Right cardiac atrium (tissue), 5 donors: ENCODE data around the gene CLDN2. TPM values are rescaled to one million over a fixed set of nuclear protein-coding genes. Genes with fewer than 3 reads are reported as not detected.

Experiments
- ATAC-seq, 2 donors: fragments of 200-7000 bp; cut with Tn5 transposase; one replicate each; pipeline versions ENCODE4 v1.8.0 to v1.9.1; 2020; ENCODE audit warnings: moderate library complexity in 2 of 2, mild to moderate bottlenecking in 1 of 2
- DNase-seq, 3 donors: peaks; one replicate each; pipeline ENCODE4 v3.0.0-alpha.2; 2020
- H3K27ac ChIP-seq: one replicate; pipeline ENCODE4 v1.5.1; 2013; ENCODE audit warnings: mild to moderate bottlenecking, low read length, control low read depth, moderate library complexity
- H3K27me3 ChIP-seq: one replicate; pipeline ENCODE4 v1.6.1; 2013; ENCODE audit not compliant: control insufficient read depth, insufficient read depth
- H3K4me1 ChIP-seq: one replicate; pipeline ENCODE4 v1.6.1; 2013; ENCODE audit warnings: low read length; ENCODE audit not compliant: control insufficient read depth, insufficient read depth
- H3K4me3 ChIP-seq: one replicate; pipeline ENCODE4 v1.5.1; 2013; ENCODE audit warnings: low read length, control low read depth
- H3K9me3 ChIP-seq: one replicate; pipeline ENCODE4 v1.6.1; 2013; ENCODE audit warnings: low read length; ENCODE audit not compliant: control insufficient read depth
- WGBS: extraction: QIAGEN DNeasy Blood & Tissue Kit; methylation state at CpG from one replicate; pipeline ENCODE4 v1.1.7; 2013; 5-methylcytosine and 5-hydroxymethylcytosine counted together
- intact Hi-C, 4 donors: fragments of 100-400 bp; cut with DNase I; formaldehyde crosslinking; loops; one replicate each; pipeline versions ENCODE4 v1.11.0 to v1.14.0; 2022 to 2023
- polyA plus RNA-seq: library from polyadenylated mRNA; stranded (reverse); fragments of 200-250 nt; gene quantifications from one replicate; pipeline ENCODE4 v1.2.3, GENCODE V29; 2013
- total RNA-seq, 4 donors: library from RNA; stranded (reverse); fragmentation: NEBNext Ultra II Directional; extraction: Animal tissue kit (Norgen Biotek cat#: 25700); gene quantifications; one replicate each; pipeline ENCODE4 v1.2.1, GENCODE V29; 2021
- donor health status: healthy with polysubstance abuse.
- donor health status: DM: no; HTN: yes; CAD: no.
- donor health status: DM: no; HTN: no; CAD: no.
- donor health status: DM: no; HTN: yes; CAD: no; lungs with severe emphysema.
- donor health status: DM: yes; HTN: yes; CAD: no.

The CLDN2 gene
- total and polyA plus RNA-seq, 5 donors = 0.05 TPM; not detected in 4

DNA sequence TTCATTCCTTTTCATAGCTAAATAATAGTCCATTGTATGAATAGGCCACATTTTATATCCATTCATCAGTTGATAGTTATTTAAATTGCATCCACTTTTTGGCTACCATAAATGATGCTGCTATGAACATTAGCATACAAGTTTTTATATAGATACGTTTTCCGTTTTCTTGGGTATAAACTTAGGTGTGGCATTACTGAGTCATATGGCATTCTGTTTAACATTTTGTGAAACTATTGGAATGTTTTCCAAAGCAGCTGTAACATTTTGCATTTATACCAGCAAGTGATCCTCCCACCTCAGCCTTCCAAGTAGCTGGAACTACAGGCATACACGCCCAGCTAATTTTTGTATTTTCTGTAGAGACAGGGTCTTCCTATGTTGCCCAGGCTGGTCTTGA is 26.3 kb downstream of the CLDN2 start:
- no peak for DNase-seq
- H3K27ac ChIP-seq = no peak overlapping the region
- H3K4me3 ChIP-seq = no peak overlapping the region
- intact Hi-C loops = no loop called here
- ATAC-seq = no peak
- no peaks in the 10 kb centered on the region for H3K9me3 ChIP-seq
- WGBS = 95% methylated on average over 3 of the region's 3 CpGs
- no peaks in the 10 kb centered on the region for H3K4me1 ChIP-seq
- no peaks in the 10 kb centered on the region for H3K27me3 ChIP-seq

DNA sequence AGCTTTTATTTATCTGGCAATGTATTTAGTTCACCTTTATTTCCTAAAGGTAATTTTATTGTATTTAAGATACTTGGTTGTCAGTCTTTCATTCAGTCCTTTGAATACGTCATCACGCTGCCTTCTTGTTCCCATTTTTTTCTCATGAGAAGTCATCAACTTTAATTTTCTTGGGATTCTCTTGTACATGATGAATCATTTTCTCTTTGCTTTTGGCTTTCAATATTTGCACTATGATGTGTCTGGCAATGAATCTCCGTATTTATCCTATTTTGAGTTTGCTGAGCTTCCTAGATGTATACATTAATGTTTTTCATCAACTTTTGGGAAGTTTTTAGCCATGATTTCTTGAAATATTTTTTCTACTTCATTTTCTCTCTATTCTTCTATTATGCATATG is 28.4 kb downstream of the CLDN2 start:
- Histone ChIP-seq H3K4me3 (no peak overlapping the region), H3K27me3 (no peaks in the 10 kb centered on the region), H3K9me3 (no peaks in the 10 kb centered on the region), H3K4me1 (no peaks in the 10 kb centered on the region), H3K27ac (no peak overlapping the region)
- DNase-seq = no peak
- no peak for ATAC-seq
- WGBS = 93% methylated on average over 3 of the region's 3 CpGs
- intact Hi-C loops = no loop called here

DNA sequence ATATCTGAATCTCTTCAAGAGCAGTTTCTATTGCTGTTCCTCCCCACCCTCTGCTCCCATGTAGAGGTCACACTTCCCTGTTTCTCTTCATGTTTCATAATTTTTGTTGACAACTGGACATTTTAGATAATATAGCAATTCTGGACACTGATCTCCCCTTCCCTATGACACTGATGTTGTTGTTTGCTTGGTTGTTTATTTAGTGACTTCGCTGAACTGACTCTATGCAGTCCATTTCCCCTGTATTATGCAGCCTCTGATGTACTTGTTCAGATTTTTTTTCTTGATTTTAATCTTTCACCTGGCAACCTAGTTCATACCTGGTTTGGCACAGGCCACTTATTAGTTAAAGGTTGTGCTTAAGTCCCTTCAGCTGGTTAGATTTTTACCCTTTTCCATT is 29.2 kb downstream of the CLDN2 start:
- Histone ChIP-seq H3K9me3 (no peaks in the 10 kb centered on the region), H3K4me1 (no peaks in the 10 kb centered on the region), H3K27me3 (no peaks in the 10 kb centered on the region), H3K27ac (no peak overlapping the region), H3K4me3 (no peak overlapping the region)
- ATAC-seq = no peak
- no peak for DNase-seq
- WGBS = 92% methylated on average over 1 of the region's 1 CpG
- intact Hi-C loops = no loop called here

DNA sequence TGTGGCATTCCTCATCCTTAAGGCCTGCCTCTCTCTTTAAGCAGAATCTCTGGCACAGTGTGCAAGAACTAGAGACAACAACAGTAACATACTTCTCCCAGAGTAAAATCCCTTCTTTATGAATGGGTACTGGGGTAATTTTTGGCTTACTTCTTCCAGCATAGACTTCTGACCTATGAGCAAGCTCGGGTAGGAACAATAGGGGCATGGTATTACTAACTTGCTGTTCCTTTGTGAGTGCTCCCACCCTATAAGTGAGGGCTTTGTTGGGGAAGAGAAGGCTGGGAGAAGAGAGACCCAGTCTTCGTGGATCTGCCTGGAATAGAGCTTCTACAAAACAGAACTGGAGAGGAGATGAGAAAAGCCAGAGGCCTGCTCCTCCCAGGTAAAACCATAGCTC is 30.2 kb downstream of the CLDN2 start:
- Histone ChIP-seq H3K27ac (no peak overlapping the region), H3K27me3 (no peaks in the 10 kb centered on the region), H3K4me1 (no peaks in the 10 kb centered on the region), H3K9me3 (no peaks in the 10 kb centered on the region), H3K4me3 (no peak overlapping the region)
- 88% methylated on average over 2 of the region's 2 CpGs for WGBS
- intact Hi-C loops = loop anchor here in 1 of 4 donors (5.0 kb wide), 1 partner anchor 53 kb away; no protein-coding TSS in a partner anchor
- DNase-seq (no peak), ATAC-seq (no peak)

DNA sequence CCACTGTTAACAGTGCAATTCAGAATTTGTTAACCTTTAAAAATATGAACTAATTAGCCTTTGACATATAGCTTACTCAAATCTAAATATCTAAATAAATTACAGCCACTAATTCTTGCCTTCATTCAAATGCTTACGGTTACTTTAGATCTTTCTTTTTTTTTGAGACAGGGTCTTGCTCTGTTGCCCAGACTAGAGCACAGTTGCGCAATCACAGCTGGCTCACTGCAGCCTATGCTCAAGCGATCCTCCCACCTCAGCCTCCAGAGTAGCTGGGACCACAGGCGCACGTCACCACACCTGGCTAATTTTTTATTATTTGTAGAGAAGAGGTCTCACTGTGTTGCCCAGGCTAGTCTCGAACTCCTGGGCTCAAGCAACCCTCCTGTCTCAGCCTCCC is 31.0 kb downstream of the CLDN2 start:
- H3K4me1 ChIP-seq = no peaks in the 10 kb centered on the region
- intact Hi-C loops = loop anchor here in 1 of 4 donors (5.0 kb wide), 1 partner anchor 54 kb away; no protein-coding TSS in a partner anchor
- no peak overlapping the region for H3K4me3 ChIP-seq
- DNase-seq (no peak), ATAC-seq (no peak)
- H3K27ac ChIP-seq = no peak overlapping the region
- H3K9me3 ChIP-seq = no peaks in the 10 kb centered on the region
- 94% methylated on average over 6 of the region's 6 CpGs for WGBS
- no peaks in the 10 kb centered on the region for H3K27me3 ChIP-seq

DNA sequence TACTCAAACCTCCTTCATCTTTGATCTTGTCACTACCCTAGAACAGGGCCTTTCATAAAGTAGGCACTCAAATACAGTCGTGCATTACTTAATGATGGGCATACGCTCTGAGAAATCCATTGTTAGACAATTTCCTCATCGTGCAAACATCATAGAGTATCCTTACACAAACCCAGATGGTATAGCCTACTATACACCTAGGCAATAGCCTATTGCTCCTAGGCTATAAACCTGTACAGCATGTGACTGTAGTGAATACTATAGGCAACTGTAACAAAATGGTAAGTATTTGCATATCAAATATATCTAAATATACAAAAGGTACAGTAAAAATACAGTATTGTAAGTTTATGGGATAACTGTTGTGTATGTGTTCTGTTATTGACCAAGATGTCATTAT is 31.9 kb downstream of the CLDN2 start:
- H3K4me1 ChIP-seq = no peaks in the 10 kb centered on the region
- DNase-seq (no peak), ATAC-seq (no peak)
- 85% methylated on average over 3 of the region's 3 CpGs for WGBS
- no peaks in the 10 kb centered on the region for H3K27me3 ChIP-seq
- H3K27ac ChIP-seq = no peak overlapping the region
- intact Hi-C loops = loop anchor here in 1 of 4 donors (5.0 kb wide), 1 partner anchor 55 kb away; no protein-coding TSS in a partner anchor
- no peaks in the 10 kb centered on the region for H3K9me3 ChIP-seq
- no peak overlapping the region for H3K4me3 ChIP-seq

DNA sequence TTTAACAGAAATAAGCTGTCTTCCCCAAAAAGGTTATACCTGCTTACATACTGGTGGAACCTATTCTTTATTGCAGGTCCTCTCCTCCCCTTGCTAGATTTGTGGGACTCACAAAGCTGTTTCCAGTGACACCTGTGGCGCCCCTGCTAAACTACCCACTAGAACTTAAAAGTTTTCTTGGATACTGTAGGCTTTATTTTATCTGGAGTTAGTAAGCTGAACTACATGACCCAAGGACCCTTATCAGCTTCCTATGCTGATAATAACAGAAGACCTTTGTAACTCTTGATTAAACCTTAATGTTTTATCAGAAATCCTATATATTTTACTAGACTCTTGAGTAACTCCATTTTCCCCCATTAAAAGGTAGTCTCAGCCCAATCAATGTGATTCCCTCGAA is 32.3 kb downstream of the CLDN2 start:
- no peak overlapping the region for H3K27ac ChIP-seq
- WGBS = 97% methylated on average over 2 of the region's 2 CpGs
- no peak overlapping the region for H3K4me3 ChIP-seq
- no peaks in the 10 kb centered on the region for H3K27me3 ChIP-seq
- intact Hi-C loops = loop anchor here in 1 of 4 donors (5.0 kb wide), 1 partner anchor 55 kb away; no protein-coding TSS in a partner anchor
- ATAC-seq (no peak), DNase-seq (no peak)
- no peaks in the 10 kb centered on the region for H3K9me3 ChIP-seq
- H3K4me1 ChIP-seq = no peaks in the 10 kb centered on the region

DNA sequence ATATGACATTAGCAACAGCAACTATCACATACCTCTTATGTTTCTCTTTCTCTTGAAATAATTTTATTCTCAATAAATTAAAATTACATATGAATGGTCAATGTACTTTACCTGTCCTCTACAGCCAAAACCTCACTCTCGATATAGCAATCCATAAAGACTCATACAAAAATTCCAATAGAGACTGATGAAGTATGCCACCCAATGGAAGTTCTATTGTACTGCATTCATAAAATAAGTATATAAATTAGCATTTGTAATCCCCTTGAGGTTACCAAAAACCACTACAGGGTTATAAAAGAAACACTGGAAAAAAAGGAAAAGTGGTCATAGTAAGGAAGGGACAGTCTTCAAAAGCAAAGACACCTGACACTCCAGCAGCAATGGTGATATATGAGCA is 32.8 kb downstream of the CLDN2 start:
- no peak for DNase-seq
- intact Hi-C loops = loop anchor here in 1 of 4 donors (5.0 kb wide), 1 partner anchor 56 kb away; no protein-coding TSS in a partner anchor
- H3K27ac ChIP-seq = no peak overlapping the region
- H3K4me1 ChIP-seq = no peaks in the 10 kb centered on the region
- 26% methylated on average over 1 of the region's 1 CpG for WGBS
- H3K4me3 ChIP-seq = no peak overlapping the region
- no peak for ATAC-seq
- H3K27me3 ChIP-seq = no peaks in the 10 kb centered on the region
- H3K9me3 ChIP-seq = no peaks in the 10 kb centered on the region

DNA sequence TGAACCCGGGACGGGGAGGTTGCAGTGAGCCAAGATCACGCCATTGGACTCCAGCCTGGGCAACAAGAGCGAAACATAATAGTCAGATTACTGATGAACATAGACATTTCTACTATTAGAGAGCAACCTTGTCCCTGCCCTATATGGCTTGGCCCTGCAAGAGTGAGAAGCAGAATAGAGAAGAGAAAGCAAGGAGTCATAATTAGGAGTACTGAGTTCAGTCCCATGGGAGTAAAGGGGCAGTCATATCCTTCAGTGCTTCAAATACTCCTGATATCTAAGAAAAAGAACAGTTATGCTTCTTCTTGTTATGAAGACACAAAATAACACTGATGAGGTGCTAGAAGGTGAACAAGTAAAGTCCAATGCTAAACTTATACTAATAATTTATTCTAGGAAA is 33.8 kb downstream of the CLDN2 start:
- no peaks in the 10 kb centered on the region for H3K9me3 ChIP-seq
- WGBS = 96% methylated on average over 4 of the region's 4 CpGs
- ATAC-seq (no peak), DNase-seq (no peak)
- H3K4me3 ChIP-seq = no peak overlapping the region
- H3K27ac ChIP-seq = no peak overlapping the region
- H3K4me1 ChIP-seq = no peaks in the 10 kb centered on the region
- intact Hi-C loops = loop anchor here in 1 of 4 donors (5.0 kb wide), 1 partner anchor 57 kb away; no protein-coding TSS in a partner anchor
- H3K27me3 ChIP-seq = no peaks in the 10 kb centered on the region

DNA sequence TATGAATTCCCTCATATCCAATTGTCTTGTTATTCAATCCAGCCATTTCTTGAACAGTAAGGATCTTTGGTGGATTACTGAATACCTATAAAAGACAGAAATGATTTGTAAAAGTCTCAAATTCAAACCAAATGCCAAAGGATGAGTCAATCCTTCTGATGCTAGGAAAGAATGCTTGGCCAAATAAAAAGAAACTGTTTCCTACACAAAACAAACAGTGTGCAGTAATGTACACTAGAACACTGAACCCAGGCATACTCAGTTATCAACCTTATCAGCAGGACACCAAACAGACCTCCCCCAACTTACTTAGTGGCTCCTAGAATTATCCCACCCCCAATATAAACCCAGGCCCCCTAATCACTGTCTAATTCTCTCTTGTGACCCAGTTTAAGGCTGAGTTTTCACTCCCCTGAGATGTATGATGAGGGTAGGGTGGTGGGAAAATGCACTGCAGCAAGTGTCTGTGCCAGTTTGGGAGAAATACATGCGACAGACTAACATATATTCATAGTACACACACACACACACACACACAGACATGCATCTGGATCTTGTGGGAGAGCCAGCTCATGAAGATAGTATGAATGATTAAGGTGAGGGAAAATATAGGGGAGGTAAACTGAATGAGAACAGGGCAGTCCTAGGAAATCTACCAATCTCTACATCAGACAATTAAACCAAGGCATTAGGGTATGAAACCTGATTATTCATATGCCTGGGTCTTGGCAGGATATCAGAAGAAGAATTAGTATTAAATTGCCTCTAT is 35.0 kb downstream of the CLDN2 start:
- H3K4me1 ChIP-seq = no peaks in the 10 kb centered on the region
- H3K27ac ChIP-seq = no peak overlapping the region
- intact Hi-C loops = no loop called here
- DNase-seq = no peak
- no peaks in the 10 kb centered on the region for H3K9me3 ChIP-seq
- H3K27me3 ChIP-seq = no peaks in the 10 kb centered on the region
- no peak overlapping the region for H3K4me3 ChIP-seq
- ATAC-seq = no peak
- WGBS = 55% methylated on average over 1 of the region's 1 CpG

DNA sequence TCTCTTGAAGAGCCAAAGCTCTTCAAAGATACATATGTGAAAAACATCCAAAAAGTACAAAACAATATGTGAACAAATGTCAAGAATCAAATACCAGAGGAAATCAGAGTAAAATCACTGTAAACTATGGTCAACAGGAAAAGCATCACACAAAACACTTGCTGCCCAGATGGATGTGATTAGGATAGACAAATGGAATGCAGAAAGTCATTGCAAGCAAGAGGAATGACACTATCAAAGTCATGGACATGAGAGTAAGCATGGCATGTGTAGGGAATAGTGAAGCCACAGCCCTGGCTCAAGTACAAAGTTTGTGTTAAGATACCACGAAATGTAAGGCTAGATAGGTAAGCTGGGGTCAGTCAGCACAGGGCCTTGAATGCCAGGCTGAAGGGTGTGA is 37.7 kb downstream of the CLDN2 start:
- no peak for ATAC-seq
- no peak overlapping the region for H3K27ac ChIP-seq
- H3K27me3 ChIP-seq = no peaks in the 10 kb centered on the region
- no peak for DNase-seq
- H3K9me3 ChIP-seq = no peaks in the 10 kb centered on the region
- H3K4me1 ChIP-seq = no peaks in the 10 kb centered on the region
- intact Hi-C loops = no loop called here
- no peak overlapping the region for H3K4me3 ChIP-seq
- WGBS = 67% methylated on average over 1 of the region's 1 CpG
